NCI-H2029 (cell line): Measurements from ENCODE around the gene BMP15.

ENCODE experiments used
- DNase-seq: peaks from one replicate; lab custom pipeline; 2025; lab: John Stamatoyannopoulos, UW

Gene BMP15

DNA sequence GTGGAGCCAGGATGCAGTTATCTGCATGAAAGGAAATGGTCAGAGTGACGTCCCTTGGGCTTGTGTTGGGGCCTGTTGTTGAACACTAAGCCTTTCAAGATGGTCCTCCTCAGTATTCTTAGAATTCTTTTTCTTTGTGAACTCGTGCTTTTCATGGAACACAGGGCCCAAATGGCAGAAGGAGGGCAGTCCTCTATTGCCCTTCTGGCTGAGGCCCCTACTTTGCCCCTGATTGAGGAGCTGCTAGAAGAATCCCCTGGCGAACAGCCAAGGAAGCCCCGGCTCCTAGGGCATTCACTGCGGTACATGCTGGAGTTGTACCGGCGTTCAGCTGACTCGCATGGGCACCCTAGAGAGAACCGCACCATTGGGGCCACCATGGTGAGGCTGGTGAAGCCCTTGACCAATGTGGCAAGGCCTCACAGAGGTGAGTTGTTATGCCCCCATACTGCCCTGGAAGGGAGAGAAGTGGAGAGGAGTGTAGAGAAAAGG, at the start of gene BMP15:
Gene BMP15 (plus strand): TSS at position 51 of the 492 bp plus-strand sequence. CDS start 49 bp downstream, at position 100.
- DNase-seq: no peak

DNA sequence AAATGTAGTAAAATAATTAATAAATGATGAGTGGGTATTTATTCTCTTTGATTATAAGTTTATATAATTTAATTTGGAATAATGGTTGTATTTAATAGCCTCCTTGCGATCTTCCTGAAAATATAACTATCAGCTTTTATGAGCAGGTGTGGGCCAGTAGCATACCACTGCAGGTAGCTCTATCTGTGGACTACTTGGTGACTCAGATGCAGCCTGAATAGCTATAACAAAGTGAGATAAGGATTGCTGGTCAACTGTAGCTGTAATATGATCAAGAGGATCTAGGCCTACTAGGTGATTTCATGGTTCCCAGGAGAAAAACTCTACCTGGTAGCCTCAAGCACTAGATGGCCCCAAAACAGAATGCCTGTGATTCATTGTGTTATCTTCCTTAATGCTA, 47.1 kb upstream of the BMP15 start:
- DNase-seq: no peak

DNA sequence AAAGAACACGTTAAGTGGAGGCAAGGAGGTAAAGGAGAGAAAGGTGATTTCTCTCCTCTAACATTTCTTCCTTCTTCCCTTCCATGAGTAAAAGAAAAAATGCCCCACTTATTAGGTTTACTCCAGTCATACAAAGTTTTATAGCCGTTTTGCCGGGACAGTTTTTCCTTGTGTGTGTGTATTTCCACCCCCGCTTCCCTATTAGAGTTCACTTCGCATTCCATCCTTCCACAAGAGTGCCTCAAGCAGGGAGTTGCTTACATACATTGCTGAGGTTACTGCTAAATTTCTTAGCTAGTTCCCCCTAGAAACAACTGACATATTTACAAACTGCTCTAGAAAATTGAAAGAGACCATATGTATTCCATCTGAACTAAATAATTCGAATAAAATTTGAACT, 45.2 kb upstream of the BMP15 start:
- DNase-seq: no peak

DNA sequence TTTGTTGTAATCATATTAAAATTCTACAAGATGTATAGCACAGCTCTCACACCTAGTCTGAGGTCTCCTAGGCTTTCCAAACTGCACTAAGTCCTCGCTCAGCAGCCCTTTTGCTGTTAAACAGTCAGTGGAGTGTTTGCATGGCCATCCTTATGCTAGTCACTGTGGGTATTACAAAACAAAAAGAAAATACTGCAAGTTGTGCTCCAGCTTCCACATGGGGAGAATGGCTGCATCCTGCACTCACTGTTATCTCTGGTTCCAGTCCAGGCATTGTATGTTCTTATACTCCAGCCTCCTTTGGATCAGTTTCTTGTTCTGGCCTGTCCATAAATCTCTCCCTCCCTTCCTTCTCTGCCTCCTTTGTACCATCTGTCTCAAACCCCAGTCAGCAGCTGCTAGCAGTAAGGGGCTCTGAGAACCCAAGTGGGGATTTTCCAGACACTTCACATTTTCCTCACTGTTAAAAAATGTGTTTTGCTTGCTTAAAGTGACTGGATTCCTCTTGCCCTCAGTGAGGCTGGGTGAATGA, 38.5 kb upstream of the BMP15 start:
- no peak for DNase-seq

DNA sequence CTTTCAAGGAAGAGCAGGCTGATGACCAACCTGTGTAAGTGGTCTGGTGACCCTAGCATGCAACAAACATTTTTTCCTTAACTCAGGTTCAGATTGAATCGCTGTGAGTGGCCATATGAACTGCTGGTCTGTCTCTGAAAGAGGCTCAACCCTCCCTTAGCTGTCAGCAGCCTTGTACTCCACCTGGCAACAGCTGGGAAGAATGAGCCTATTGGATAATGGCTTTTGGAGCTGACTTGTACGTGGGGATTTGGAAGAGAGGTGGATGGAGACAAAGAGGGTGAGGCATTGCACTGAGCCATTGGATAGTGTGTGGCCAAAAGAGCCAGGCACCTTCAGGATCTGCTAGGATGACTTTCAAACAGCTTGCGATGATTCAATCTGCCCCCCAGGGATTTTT, 35.7 kb upstream of the BMP15 start:
- DNase-seq: no peak

DNA sequence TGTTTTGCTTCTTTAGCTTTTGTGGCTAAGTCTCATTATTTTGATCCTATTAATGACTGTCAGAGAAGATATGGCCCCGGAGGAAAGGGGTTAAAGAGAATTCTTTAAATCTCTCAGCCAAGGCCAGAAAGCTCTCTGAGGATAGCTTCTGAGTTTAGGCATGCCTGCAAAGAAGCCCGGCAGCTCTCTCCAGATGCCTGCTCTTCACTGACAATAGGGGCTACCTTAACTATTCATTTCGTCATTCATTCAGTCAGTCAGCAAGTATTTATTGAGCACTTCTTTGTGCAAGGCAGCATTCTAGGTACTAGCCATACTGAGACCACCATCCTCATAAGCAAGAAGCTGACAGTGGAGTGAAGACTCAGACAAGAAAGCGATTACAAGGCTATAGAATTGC, 34.0 kb upstream of the BMP15 start:
- no peak for DNase-seq

DNA sequence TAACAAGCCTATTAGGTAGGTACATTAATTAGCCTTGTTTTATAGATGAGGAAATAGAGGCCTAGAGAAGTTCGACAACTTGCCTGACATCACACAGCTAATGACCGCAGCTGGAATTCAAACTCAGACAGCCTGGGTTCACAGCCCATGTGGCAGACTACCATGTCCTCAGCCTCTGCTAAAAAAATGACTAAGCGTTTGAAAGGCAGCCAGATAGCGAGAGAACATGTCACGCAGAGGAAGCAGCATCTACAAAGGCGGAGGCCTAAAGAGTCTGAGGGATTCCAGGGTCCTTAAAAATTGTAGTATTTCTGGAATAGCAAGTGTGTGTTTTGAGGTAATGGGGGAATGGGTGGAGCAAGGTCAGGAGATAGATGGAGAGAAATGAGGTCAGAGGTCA, 33.2 kb upstream of the BMP15 start:
- DNase-seq: no peak

DNA sequence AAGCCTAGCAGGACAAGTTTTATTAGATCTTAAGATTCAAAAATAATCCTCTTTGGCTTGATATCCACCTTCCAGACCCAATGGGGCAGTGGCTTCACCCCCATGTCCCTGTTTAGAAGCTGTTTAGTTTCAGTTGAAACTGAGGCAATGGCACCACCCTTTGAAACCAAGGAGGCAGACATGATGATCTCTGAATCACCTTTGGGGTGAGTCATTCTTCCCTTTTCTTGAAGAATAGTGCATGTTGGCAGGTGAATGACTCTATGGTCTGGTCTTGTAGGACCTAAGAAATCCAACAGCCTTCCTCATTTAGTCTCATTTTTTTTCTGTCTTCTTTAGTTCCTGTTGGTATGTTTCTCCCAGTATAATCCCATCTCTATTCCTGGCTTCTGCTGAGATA, 29.5 kb upstream of the BMP15 start:
- DNase-seq: no peak

DNA sequence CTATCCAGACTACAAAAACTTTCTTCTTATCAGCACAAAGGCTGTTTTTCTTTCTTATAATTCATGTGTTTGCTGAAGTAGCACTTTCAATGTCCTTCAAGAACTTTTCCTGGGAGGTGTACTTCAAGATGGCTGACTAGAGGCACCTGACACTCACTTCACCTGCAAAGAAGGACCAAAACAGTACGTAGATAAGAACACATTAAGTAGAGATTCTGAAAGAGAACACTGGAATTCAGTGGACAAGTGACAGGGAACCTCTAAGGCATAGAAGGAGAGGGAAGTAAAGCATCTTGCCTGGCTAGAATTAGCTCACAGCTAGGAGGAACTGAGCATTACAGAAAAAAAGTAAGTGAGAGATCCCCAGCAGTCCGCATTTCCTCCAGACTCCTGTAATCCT, 21.7 kb upstream of the BMP15 start:
- no peak for DNase-seq

DNA sequence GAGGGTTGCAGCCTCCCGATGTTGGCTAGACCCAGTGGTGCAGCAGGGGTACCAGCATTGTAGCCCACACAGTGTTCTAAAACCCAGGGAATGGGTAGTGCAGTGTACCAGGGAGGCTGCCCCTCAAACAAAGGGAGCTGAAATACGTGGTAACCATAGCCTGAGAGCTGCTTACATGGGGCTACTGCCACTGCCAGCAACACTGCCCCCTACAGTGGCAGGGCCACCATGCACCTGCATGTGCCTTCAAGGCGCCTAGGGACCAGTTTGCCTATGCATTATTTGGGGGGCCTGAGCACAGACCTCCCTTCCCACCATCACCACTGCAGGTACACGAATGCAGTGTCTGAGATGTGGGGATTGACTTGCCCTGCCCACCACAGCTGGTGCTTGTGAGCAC, 21.0 kb upstream of the BMP15 start:
- DNase-seq: no peak

DNA sequence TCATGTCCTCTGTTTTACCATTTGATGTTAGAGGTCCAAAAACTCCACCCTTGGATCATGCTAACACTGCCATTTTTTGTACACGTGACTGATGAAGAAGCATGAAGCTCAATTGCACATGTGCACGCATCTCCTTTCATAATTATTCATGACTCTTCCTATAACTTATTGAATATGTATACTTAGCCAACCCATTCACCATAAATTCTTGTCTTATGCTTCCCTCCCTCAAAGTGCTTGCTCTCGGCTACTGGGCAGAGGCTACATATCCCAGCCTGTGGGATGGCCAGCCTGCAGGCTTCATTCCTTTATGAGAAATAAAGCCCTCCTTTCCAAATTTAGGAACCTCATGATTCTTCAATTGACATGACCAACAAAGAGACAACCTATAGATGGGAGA, 17.5 kb upstream of the BMP15 start:
- DNase-seq: no peak

DNA sequence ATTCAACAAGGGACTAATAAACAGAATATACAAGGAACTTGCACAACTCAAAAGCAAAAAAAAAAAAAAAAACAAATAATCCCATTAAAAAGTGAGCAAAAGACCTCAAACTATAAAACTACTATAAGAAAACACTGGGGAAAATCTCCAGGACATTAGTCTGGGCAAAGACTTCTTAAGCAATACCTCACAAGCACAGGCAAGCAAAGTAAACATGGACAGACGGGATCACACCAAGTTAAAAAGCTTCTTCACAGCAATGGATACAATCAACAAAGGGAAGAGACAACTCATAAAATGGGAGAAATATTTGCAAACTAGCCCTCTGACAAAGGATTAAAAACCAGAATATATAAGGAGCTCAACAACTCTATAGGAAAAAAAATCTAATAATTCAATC, 17.1 kb upstream of the BMP15 start:
- DNase-seq: no peak

DNA sequence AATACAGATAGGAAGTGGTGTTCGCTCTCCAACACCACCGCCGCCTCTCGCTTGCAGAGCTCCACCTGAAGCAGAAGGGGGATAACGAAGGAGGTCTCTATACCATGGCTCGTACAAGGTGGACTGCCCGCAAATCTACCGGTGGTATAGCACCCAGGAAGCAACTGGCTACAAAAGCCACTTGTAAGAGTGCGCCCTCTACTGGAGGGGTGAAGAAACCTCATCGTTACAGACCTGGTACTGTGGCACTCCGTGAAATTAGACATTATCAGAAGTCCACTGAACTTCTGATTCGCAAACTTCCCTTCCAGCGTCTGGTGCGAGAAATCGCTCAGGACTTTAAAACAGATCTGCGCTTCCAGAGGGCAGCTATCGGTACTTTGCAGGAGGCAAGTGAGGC, 5.2 kb upstream of the BMP15 start:
- DNase-seq: peak; percentile 8

DNA sequence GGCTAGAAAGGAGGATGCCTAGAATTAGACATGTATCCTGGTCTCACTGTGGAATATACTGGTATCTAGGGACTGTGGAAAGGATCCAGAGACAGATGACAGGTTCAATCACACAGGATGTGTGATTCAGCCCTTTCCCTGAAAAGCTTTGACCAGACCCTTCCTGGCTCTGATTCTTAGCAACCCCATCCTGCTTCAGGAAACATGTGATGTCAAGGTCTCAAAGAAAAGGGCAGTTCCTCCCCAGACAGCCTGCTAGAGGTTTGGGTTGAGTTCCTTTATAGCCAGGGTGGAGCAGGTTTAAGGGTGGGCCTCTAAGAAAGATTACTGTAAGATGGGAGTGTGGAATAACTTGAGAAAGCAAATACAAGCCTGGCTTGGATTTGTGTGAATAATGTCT, 3.0 kb downstream of the BMP15 start:
- no peak for DNase-seq

DNA sequence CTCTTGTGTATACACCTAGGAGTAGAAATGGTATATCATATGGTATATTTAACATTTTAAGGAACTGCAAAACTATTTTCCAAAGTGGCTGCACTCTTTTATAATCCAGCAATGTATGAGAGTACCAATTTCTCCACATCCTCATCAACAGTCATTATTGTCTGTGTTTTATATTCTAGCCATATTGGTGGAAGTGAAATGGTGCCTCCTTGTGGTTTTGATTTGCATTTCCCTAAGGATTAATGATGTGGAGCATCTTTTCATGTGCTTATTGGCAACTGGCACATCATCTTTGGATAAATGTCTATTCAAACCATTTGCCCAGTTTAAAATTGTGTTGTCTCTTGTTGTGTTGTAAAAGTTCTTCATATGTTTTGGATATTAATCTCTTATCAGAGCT, 9.6 kb downstream of the BMP15 start:
- DNase-seq: no peak

DNA sequence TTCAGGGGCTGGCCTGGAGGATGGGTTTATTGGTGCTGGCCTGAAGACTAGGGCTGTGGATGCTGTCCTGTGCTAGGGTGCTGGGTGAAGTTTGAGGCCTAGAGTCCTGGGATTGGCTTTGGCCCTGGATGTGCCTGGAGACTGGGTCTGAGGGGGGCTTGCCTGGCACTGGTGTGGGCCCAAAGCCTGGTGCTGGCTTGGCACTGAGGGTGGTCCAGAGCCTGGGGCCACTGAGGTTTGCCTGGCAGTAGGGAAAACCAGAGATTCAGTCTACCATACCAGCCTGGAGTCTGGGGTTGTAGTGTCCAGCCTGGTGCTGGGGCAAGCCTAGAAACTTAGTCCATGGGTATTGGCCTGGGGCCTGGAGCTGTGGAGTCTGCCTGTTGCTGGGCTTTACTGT, 16.6 kb downstream of the BMP15 start:
- DNase-seq: no peak

DNA sequence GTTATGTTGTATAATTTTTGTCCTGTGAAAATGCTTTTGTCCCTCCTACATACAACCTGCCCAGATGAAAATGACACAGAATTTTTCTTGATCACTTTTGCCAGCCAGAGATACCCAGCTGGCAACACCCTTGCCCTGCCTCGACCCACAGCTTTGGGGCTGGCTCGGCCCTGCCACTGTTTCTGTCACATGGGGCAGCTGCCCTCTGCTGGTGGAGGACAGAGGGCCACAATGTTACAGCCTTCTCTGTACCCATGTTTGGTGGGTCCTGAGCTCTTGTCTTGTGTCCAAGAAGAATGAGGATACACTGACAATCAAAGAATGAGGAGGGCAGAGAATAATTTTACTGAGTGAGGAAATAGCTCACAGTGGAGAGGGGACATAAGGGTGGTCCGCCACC, 31.1 kb downstream of the BMP15 start:
- DNase-seq: no peak

DNA sequence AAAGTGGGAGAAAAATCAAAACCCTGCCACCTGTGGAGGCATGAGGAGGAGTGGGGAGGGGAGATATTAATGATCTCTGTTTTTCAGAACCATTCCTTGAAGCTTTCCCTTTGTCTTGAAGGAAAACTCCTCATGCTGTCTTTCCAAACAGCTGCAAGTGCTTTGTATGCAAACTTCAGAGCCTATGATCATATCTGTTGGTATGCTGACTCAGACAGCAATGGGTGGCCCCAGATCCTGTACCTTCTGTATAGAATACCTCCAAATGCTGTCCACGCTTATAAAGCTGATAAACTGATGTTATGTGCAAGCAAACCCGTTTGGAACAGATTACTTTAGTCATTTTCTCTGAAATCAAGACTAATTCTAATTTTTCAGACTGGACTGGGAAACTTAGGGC, 31.9 kb downstream of the BMP15 start:
- DNase-seq: no peak

DNA sequence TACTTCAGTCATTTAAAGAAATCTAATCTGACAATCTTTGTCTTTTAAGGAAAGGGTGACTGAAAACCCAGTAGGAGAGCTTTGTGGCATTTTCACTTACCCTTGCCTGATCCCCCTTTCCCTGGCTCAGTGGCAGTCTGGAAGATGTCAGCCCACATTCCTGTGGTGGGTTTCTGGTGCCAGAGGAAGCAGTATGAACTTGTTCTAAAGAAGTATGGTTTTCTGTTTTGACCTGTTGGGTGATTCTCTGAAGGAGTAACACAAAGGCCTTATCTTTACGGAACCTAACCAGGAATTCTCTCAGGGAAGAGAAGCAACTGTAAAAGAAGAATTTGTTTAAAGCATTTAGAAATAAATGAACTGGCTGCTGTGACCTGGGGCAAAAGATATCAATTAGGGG, 41.9 kb downstream of the BMP15 start:
- no peak for DNase-seq

DNA sequence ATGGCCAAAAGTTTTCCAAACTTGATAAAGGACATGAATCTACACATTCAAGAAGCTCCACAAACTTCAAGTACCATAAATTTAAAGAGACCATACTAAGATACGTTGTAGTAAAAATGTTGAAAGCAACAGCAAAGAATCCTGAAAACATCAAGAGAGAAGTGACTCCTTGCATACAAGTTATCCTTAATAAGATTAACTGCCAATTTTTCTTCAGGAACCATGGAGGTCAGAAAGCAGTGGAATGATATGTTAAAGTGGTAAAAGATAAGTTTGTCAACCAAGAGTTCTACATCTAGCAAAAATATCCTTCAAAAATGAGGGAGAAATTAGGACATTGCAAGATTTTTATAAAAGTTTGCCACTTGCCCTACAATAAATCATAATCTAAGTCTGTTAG, 43.3 kb downstream of the BMP15 start:
- no peak for DNase-seq

DNA sequence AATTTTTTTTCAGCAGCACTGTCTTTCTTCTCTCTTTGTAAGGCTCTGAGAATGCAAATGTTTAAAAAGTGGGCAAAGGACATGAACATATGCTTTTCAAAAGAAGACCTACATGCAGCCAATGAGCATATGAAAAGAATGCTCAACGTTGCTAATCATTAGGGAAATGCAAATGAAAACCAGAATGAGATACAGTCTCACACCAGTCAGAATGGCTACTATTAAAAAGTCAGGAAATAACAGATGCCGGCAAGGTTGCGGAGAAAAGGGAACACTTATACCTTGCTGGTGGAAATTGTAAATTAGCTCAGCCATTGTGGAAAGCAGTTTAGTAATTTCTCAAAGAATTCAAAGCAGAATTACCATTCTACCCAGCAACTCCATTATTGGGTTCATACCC, 51.6 kb downstream of the BMP15 start:
- DNase-seq: no peak

DNA sequence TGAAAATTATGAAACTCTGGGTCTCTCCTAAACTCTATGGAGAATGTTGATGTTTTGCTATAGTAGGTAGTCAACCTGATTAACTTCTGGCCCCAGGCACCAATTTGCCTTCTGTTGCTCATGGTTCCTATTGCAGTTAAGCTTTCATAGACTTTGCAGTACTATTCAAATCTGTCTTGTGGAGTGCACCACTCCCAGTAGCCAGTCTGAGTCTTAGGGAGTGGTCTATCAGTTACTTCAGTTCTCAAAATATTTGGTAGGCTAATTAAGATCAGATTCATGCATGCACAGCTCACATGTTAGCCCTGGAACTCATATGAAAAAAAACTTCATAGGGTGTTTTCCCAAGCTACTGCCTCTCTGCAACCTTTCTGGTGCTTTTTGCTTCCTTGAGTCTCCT, 53.3 kb downstream of the BMP15 start:
- DNase-seq: no peak
